T-cell (primary cell): ENCODE data around the gene CD34. TPM values are rescaled to one million over a fixed set of nuclear protein-coding genes. Genes with fewer than 3 reads are reported as not detected.

Experiments used
- ATAC-seq, 4 experiments: fragments of 200-7000 bp in 3 of 4; fragments of 150-1000 bp in 1 of 4; cut with Tn5 transposase; replicated peaks in 1 of 4; 1 replicate in 3 of 4; 2 replicates in 1 of 4; pipeline ENCODE4 v1.10.0; 2021; ENCODE audit warnings: moderate library complexity in 3 of 4, mild to moderate bottlenecking in 2 of 4, moderate number of reproducible peaks in 1 of 4
- CTCF ChIA-PET, 2 donors: fragments of 300-600 bp; sonication (Branson Sonifier 250); formaldehyde crosslinking; loops; one replicate each; lab custom pipeline; 2022; ENCODE audit warnings: antibody characterized with exemption in 2 of 2; lab: Charles Lee
- POLR2A ChIA-PET, 2 donors: fragments of 300-600 bp; sonication (Branson Sonifier 250); formaldehyde crosslinking; loops; one replicate each; lab custom pipeline; 2022; ENCODE audit warnings: antibody characterized with exemption in 2 of 2; lab: Charles Lee
- DNase-seq, 35 experiments: peaks; one replicate each; pipeline versions ENCODE4 v3.0.0 to v3.0.0-alpha.2; 2013 to 2023
- H3K27ac ChIP-seq: one replicate; pipeline ENCODE4 v1.5.1; 2013; ENCODE audit warnings: low read length
- H3K27me3 ChIP-seq, 2 experiments: replicated peaks in 1 of 2; 1 replicate in 1 of 2; 2 replicates in 1 of 2; pipeline versions ENCODE4 v1.6.1 to v1.7.0; 2013; ENCODE audit warnings: low read length in 1 of 2, mixed read lengths in 1 of 2; ENCODE audit not compliant: control insufficient read depth in 2 of 2, insufficient read depth in 2 of 2; ENCODE audit errors: extremely low read depth in 1 of 2
- H3K36me3 ChIP-seq, 2 donors: 1 replicate in 1 of 2; 2 replicates in 1 of 2; pipeline versions ENCODE4 v1.6.1 to v1.7.0; 2013; ENCODE audit warnings: low read length in 1 of 2; ENCODE audit not compliant: control insufficient read depth in 2 of 2, insufficient read depth in 1 of 2; ENCODE audit errors: extremely low read depth in 1 of 2
- H3K4me1 ChIP-seq, 2 experiments: 1 replicate in 1 of 2; 2 replicates in 1 of 2; pipeline versions ENCODE4 v1.6.1 to v1.7.0; 2013; ENCODE audit warnings: low read length in 2 of 2, mixed read lengths in 1 of 2; ENCODE audit not compliant: insufficient read depth in 2 of 2, control insufficient read depth in 1 of 2; ENCODE audit errors: extremely low read depth in 1 of 2
- H3K4me3 ChIP-seq, 2 donors: 1 replicate in 1 of 2; 2 replicates in 1 of 2; pipeline versions ENCODE4 v1.5.1 to v1.7.0; 2013; ENCODE audit warnings: mild to moderate bottlenecking in 2 of 2, low read length in 1 of 2, moderate library complexity in 1 of 2; ENCODE audit not compliant: control insufficient read depth in 1 of 2; ENCODE audit errors: extremely low read depth in 1 of 2
- H3K9me3 ChIP-seq: 2 replicates; pipeline ENCODE4 v1.7.0; 2013
- H3K27ac Mint-ChIP-seq, 2 donors: one replicate each; pipeline ENCODE4 v1.8.0; 2020 to 2021; ENCODE audit warnings: mild to moderate bottlenecking in 2 of 2, mixed read lengths in 2 of 2
- H3K27me3 Mint-ChIP-seq, 2 donors: one replicate each; pipeline ENCODE4 v1.8.0; 2021 to 2022; ENCODE audit warnings: mixed read lengths in 2 of 2
- H3K36me3 Mint-ChIP-seq: one replicate; pipeline ENCODE4 v1.8.0; 2021; ENCODE audit warnings: mixed read lengths
- H3K4me1 Mint-ChIP-seq, 3 donors: one replicate each; pipeline ENCODE4 v1.8.0; 2020 to 2022; ENCODE audit warnings: mixed read lengths in 3 of 3, mild to moderate bottlenecking in 1 of 3
- H3K4me3 Mint-ChIP-seq, 3 donors: one replicate each; pipeline ENCODE4 v1.8.0; 2020 to 2022; ENCODE audit warnings: mild to moderate bottlenecking in 3 of 3, mixed read lengths in 3 of 3, moderate library complexity in 3 of 3
- H3K9me3 Mint-ChIP-seq, 3 donors: one replicate each; pipeline ENCODE4 v1.8.0; 2020 to 2022; ENCODE audit warnings: mixed read lengths in 3 of 3
- WGBS: methylation state at CpG from one replicate; pipeline ENCODE4 v1.1.5; 2013; ENCODE audit warnings: missing lambda C conversion rate; ENCODE audit not compliant: insufficient coverage; 5-methylcytosine and 5-hydroxymethylcytosine counted together
- total RNA-seq, 35 experiments: library from RNA in 6 of 35; stranded (reverse) in 6 of 35; fragments of 120-200 nt in 1 of 35; gene quantifications; one replicate each; pipeline versions ENCODE4 v1.2.1 to v1.2.4 and lab custom pipeline; 2013 to 2026

CD34 gene
- total RNA-seq, 5 donors from 2014 or later (not counting 1 experiment from before 2014, with no cell fraction given), result 0.57 to 1.6 (median 0.83) TPM

- Mint-ChIP-seq H3K4me3 (no peak overlapping the region), H3K36me3 (no peaks in the 10 kb centered on the region), H3K4me1 (no peaks in the 10 kb centered on the region), H3K9me3 (no peaks in the 10 kb centered on the region), H3K27me3 (peaks cover 24 to 38% of the 10 kb centered on the region in 2 donors), H3K27ac (no peak overlapping the region)
- ATAC-seq, result no peak
- ChIA-PET POLR2A (interaction anchor here in 1 of 2 donors (0.6 kb wide), 1 partner anchor 82 kb away, joined by 3 read pairs; no protein-coding TSS in a partner anchor), CTCF (no interaction called here)
- Histone ChIP-seq H3K36me3 (no peaks in the 10 kb centered on the region), H3K4me3 (no peak overlapping the region), H3K27ac (no peak overlapping the region), H3K27me3 (peaks cover 0 to 17% of the 10 kb centered on the region in 2 experiments), H3K4me1 (no peaks in the 10 kb centered on the region), H3K9me3 (no peaks in the 10 kb centered on the region)
- DNase-seq, result no peak
- WGBS, result 51% methylated on average over 2 of the region's 7 CpGs
Observed at GRCh38 chr1:207923561-207923960, 12.6 kb upstream of the CD34 start.

GRCh38 chr1:207923121-207923520 lies 12.2 kb upstream of the CD34 start:
- no peak overlapping the region for H3K4me3 ChIP-seq
- Mint-ChIP-seq H3K4me1 (no peaks in the 10 kb centered on the region), H3K36me3 (no peaks in the 10 kb centered on the region), H3K4me3 (no peak overlapping the region), H3K9me3 (no peaks in the 10 kb centered on the region), H3K27me3 (peaks cover 27 to 36% of the 10 kb centered on the region in 2 donors), H3K27ac (no peak overlapping the region)
- H3K36me3 ChIP-seq, result no peaks in the 10 kb centered on the region
- POLR2A ChIA-PET, result no interaction called here
- no peak for ATAC-seq
- H3K27ac ChIP-seq, result no peak overlapping the region
- no peaks in the 10 kb centered on the region for H3K9me3 ChIP-seq
- CTCF ChIA-PET, result no interaction called here
- WGBS, result 46% methylated on average over 4 of the region's 5 CpGs
- peaks cover 0 to 17% of the 10 kb centered on the region in 2 experiments for H3K27me3 ChIP-seq
- no peak for DNase-seq
- no peaks in the 10 kb centered on the region for H3K4me1 ChIP-seq

- Histone ChIP-seq H3K36me3 (no peaks in the 10 kb centered on the region), H3K4me3 (no peak overlapping the region), H3K27ac (no peak overlapping the region), H3K9me3 (no peaks in the 10 kb centered on the region), H3K4me1 (no peaks in the 10 kb centered on the region), H3K27me3 (peaks cover 0 to 17% of the 10 kb centered on the region in 2 experiments)
- no peaks in the 10 kb centered on the region for H3K4me1 Mint-ChIP-seq
- H3K4me3 Mint-ChIP-seq, result no peak overlapping the region
- no peaks in the 10 kb centered on the region for H3K36me3 Mint-ChIP-seq
- no peak overlapping the region for H3K27ac Mint-ChIP-seq
- WGBS, result 67% methylated on average over 4 of the region's 8 CpGs
- DNase-seq (no peak), ATAC-seq (no peak)
- POLR2A ChIA-PET, result no interaction called here
- CTCF ChIA-PET, result interaction anchor here (0.5 to 1.4 kb wide), 2 partner anchors 10 to 36 kb away, joined by 3 to 4 read pairs; no protein-coding TSS in a partner anchor
- peaks cover 33 to 38% of the 10 kb centered on the region in 2 donors for H3K27me3 Mint-ChIP-seq
- H3K9me3 Mint-ChIP-seq, result no peaks in the 10 kb centered on the region
Observed at GRCh38 chr1:207922554-207922953, 11.6 kb upstream of the CD34 start.

- no peak for ATAC-seq
- 78% methylated on average over 2 of the region's 3 CpGs for WGBS
- Mint-ChIP-seq H3K9me3 (no peaks in the 10 kb centered on the region), H3K27me3 (peaks cover 33 to 34% of the 10 kb centered on the region in 2 donors), H3K4me1 (no peaks in the 10 kb centered on the region), H3K4me3 (no peak overlapping the region), H3K36me3 (no peaks in the 10 kb centered on the region), H3K27ac (no peak overlapping the region)
- no peak for DNase-seq
- no peaks in the 10 kb centered on the region for H3K9me3 ChIP-seq
- no peak overlapping the region for H3K4me3 ChIP-seq
- H3K4me1 ChIP-seq, result no peaks in the 10 kb centered on the region
- CTCF ChIA-PET, result interaction anchor here in 1 of 2 donors (1.4 kb wide), 1 partner anchor 9 kb away, joined by 4 read pairs; no protein-coding TSS in a partner anchor
- no peak overlapping the region for H3K27ac ChIP-seq
- POLR2A ChIA-PET, result no interaction called here
- H3K36me3 ChIP-seq, result no peaks in the 10 kb centered on the region
- peaks cover 0 to 20% of the 10 kb centered on the region in 2 experiments for H3K27me3 ChIP-seq
Observed at GRCh38 chr1:207921321-207921720, 10.4 kb upstream of the CD34 start.

- POLR2A ChIA-PET, result no interaction called here
- ATAC-seq (no peak), DNase-seq (no peak)
- CTCF ChIA-PET, result no interaction called here
- no CpG with 5 or more reads among the region's 2 CpGs for WGBS
- Histone ChIP-seq H3K36me3 (no peaks in the 10 kb centered on the region), H3K27me3 (peaks cover 0 to 20% of the 10 kb centered on the region in 2 experiments), H3K4me1 (no peaks in the 10 kb centered on the region), H3K27ac (no peak overlapping the region), H3K4me3 (no peak overlapping the region), H3K9me3 (no peaks in the 10 kb centered on the region)
- H3K9me3 Mint-ChIP-seq, result no peaks in the 10 kb centered on the region
- H3K4me3 Mint-ChIP-seq, result no peak overlapping the region
- peaks cover 33 to 34% of the 10 kb centered on the region in 2 donors for H3K27me3 Mint-ChIP-seq
- H3K4me1 Mint-ChIP-seq, result no peaks in the 10 kb centered on the region
- no peak overlapping the region for H3K27ac Mint-ChIP-seq
- H3K36me3 Mint-ChIP-seq, result no peaks in the 10 kb centered on the region
Observed at GRCh38 chr1:207920444-207921021, 9.6 kb upstream of the CD34 start.

- 80% methylated on average over 2 of the region's 2 CpGs for WGBS
- H3K27me3 Mint-ChIP-seq, result peaks cover 30 to 32% of the 10 kb centered on the region in 2 donors
- ChIA-PET CTCF (no interaction called here), POLR2A (no interaction called here)
- Histone ChIP-seq H3K36me3 (no peaks in the 10 kb centered on the region), H3K4me3 (no peak overlapping the region), H3K9me3 (no peaks in the 10 kb centered on the region), H3K27ac (no peak overlapping the region), H3K27me3 (peaks cover 0 to 15% of the 10 kb centered on the region in 2 experiments), H3K4me1 (no peaks in the 10 kb centered on the region)
- ATAC-seq (no peak), DNase-seq (no peak)
- H3K4me3 Mint-ChIP-seq, result no peak overlapping the region
- no peaks in the 10 kb centered on the region for H3K9me3 Mint-ChIP-seq
- H3K27ac Mint-ChIP-seq, result no peak overlapping the region
- H3K4me1 Mint-ChIP-seq, result no peaks in the 10 kb centered on the region
- H3K36me3 Mint-ChIP-seq, result no peaks in the 10 kb centered on the region
Observed at GRCh38 chr1:207919523-207920170, 8.7 kb upstream of the CD34 start.
